H9 (cell line): ENCODE data around the gene GPN2. TPM values are rescaled to one million over a fixed set of nuclear protein-coding genes. Genes with fewer than 3 reads are reported as not detected.

Experiments used
- DNase-seq: peaks from one replicate; pipeline ENCODE4 v3.0.0-alpha.2; 2017
- H2AFZ ChIP-seq: one replicate; pipeline ENCODE4 v1.6.1; 2013; ENCODE audit warnings: mild to moderate bottlenecking, low read length, control low read depth, moderate library complexity
- H2AK5ac ChIP-seq: 2 replicates; pipeline ENCODE4 v1.6.1; 2013; ENCODE audit warnings: low read length, control low read depth, mixed read lengths; ENCODE audit not compliant: insufficient read length
- H2BK120ac ChIP-seq: one replicate; pipeline ENCODE4 v1.6.1; 2013; ENCODE audit warnings: low read depth, mild to moderate bottlenecking, low read length, control low read depth, inconsistent platforms; ENCODE audit not compliant: poor library complexity, severe bottlenecking
- H2BK12ac ChIP-seq: 2 replicates; pipeline ENCODE4 v1.6.1; 2013; ENCODE audit warnings: low read length, control low read depth, mixed read lengths, low read depth; ENCODE audit not compliant: insufficient read length
- H2BK15ac ChIP-seq: 2 replicates; pipeline ENCODE4 v1.6.1; 2013; ENCODE audit warnings: low read depth, low read length, control low read depth
- H2BK20ac ChIP-seq: one replicate; pipeline ENCODE4 v1.6.1; 2013; ENCODE audit warnings: low read depth, mild to moderate bottlenecking, low read length, control low read depth, inconsistent platforms; ENCODE audit not compliant: poor library complexity, severe bottlenecking
- H2BK5ac ChIP-seq: 2 replicates; pipeline ENCODE4 v1.6.1; 2013; ENCODE audit warnings: low read length, control low read depth, mixed read lengths; ENCODE audit not compliant: insufficient read length
- H3K14ac ChIP-seq: 2 replicates; pipeline ENCODE4 v1.6.1; 2013; ENCODE audit warnings: low read length, control low read depth; ENCODE audit not compliant: insufficient read depth
- H3K18ac ChIP-seq: 2 replicates; pipeline ENCODE4 v1.6.1; 2013; ENCODE audit warnings: low read depth, mild to moderate bottlenecking, mixed read lengths, low read length, control low read depth; ENCODE audit not compliant: insufficient read length
- H3K23ac ChIP-seq: 2 replicates; pipeline ENCODE4 v1.6.1; 2013; ENCODE audit warnings: low read length, control low read depth, mixed read lengths, low read depth; ENCODE audit not compliant: insufficient read length
- H3K23me2 ChIP-seq: 2 replicates; pipeline ENCODE4 v1.6.1; 2013; ENCODE audit warnings: low read depth, mild to moderate bottlenecking, mixed read lengths, low read length, control low read depth; ENCODE audit not compliant: insufficient read length, poor library complexity, severe bottlenecking
- H3K27ac ChIP-seq: 2 replicates; pipeline ENCODE4 v1.5.1; 2013; ENCODE audit warnings: low read length, control low read depth, mixed read lengths, low read depth; ENCODE audit not compliant: insufficient read length
- H3K27me3 ChIP-seq: 2 replicates; pipeline ENCODE4 v1.6.1; 2013; ENCODE audit warnings: low read length, control low read depth, inconsistent platforms; ENCODE audit not compliant: insufficient read depth
- H3K4ac ChIP-seq: 2 replicates; pipeline ENCODE4 v1.6.1; 2013; ENCODE audit warnings: low read depth, mild to moderate bottlenecking, control low read depth, inconsistent platforms, low read length, moderate library complexity
- H3K4me1 ChIP-seq: 2 replicates; pipeline ENCODE4 v1.6.1; 2013; ENCODE audit warnings: low read length, control low read depth, inconsistent platforms; ENCODE audit not compliant: insufficient read depth
- H3K4me2 ChIP-seq: 2 replicates; pipeline ENCODE4 v1.6.1; 2013; ENCODE audit warnings: low read length, control low read depth, mixed read lengths; ENCODE audit not compliant: insufficient read length, insufficient read depth
- H3K56ac ChIP-seq: 2 replicates; pipeline ENCODE4 v1.6.1; 2013; ENCODE audit warnings: low read depth, mild to moderate bottlenecking, mixed read lengths, low read length, control low read depth; ENCODE audit not compliant: insufficient read length
- H3K79me1 ChIP-seq: 2 replicates; pipeline ENCODE4 v1.6.1; 2013; ENCODE audit warnings: low read depth, mild to moderate bottlenecking, moderate library complexity, low read length, control low read depth, inconsistent platforms; ENCODE audit not compliant: insufficient read depth, poor library complexity, severe bottlenecking
- H3K79me2 ChIP-seq: 2 replicates; pipeline ENCODE4 v1.6.1; 2013; ENCODE audit warnings: low read length, control low read depth, inconsistent platforms; ENCODE audit not compliant: insufficient read depth
- H3K9ac ChIP-seq: 2 replicates; pipeline ENCODE4 v1.6.1; 2013; ENCODE audit warnings: low read length, control low read depth, mixed read lengths; ENCODE audit not compliant: insufficient read length; ENCODE audit errors: extremely low read depth
- H3K9me3 ChIP-seq: one replicate; pipeline ENCODE4 v1.6.1; 2013; ENCODE audit warnings: low read depth, low read length, inconsistent platforms; ENCODE audit not compliant: control insufficient read depth
- H3T11ph ChIP-seq: one replicate; pipeline ENCODE4 v1.6.1; 2013; ENCODE audit warnings: mild to moderate bottlenecking, low read length, control low read depth, inconsistent platforms
- H4K20me1 ChIP-seq: one replicate; pipeline ENCODE4 v1.6.1; 2013; ENCODE audit not compliant: control insufficient read depth, insufficient read length, insufficient read depth
- H4K5ac ChIP-seq: 2 replicates; pipeline ENCODE4 v1.6.1; 2013; ENCODE audit warnings: low read depth, mild to moderate bottlenecking, mixed read lengths, low read length, control low read depth; ENCODE audit not compliant: insufficient read length
- H4K8ac ChIP-seq: replicated peaks from 2 replicates; pipeline ENCODE4 v1.6.1; 2013; ENCODE audit warnings: low read length, control low read depth, mixed read lengths, low read depth; ENCODE audit not compliant: insufficient read length
- H4K91ac ChIP-seq: 2 replicates; pipeline ENCODE4 v1.6.1; 2013; ENCODE audit warnings: low read depth, mild to moderate bottlenecking, moderate library complexity, mixed read lengths, low read length, control low read depth; ENCODE audit not compliant: insufficient read length
- H3K27ac Mint-ChIP-seq, 3 experiments: 2 replicates in 2 of 3; 3 replicates in 1 of 3; pipeline ENCODE4 v1.8.0; 2020 to 2021; ENCODE audit warnings: mixed read lengths in 3 of 3, mild to moderate bottlenecking in 1 of 3, moderate library complexity in 1 of 3
- H3K27me3 Mint-ChIP-seq: 2 replicates; pipeline ENCODE4 v1.8.0; 2021; ENCODE audit warnings: low read depth, mild to moderate bottlenecking, moderate library complexity, mixed read lengths
- H3K36me3 Mint-ChIP-seq, 3 experiments: 2 replicates in 2 of 3; 3 replicates in 1 of 3; pipeline ENCODE4 v1.8.0; 2020 to 2021; ENCODE audit warnings: low read depth in 3 of 3, mixed read lengths in 3 of 3; ENCODE audit not compliant: insufficient read depth in 1 of 3
- H3K4me1 Mint-ChIP-seq, 2 experiments: 2 replicates each; pipeline ENCODE4 v1.8.0; 2020; ENCODE audit warnings: mixed read lengths in 2 of 2
- H3K4me3 Mint-ChIP-seq, 2 experiments: 2 replicates in 1 of 2; 3 replicates in 1 of 2; pipeline ENCODE4 v1.8.0; 2020 to 2021; ENCODE audit warnings: mild to moderate bottlenecking in 2 of 2, mixed read lengths in 2 of 2, moderate library complexity in 1 of 2
- H3K9me3 Mint-ChIP-seq, 2 experiments: 2 replicates in 1 of 2; 3 replicates in 1 of 2; pipeline ENCODE4 v1.8.0; 2020; ENCODE audit warnings: mild to moderate bottlenecking in 2 of 2, mixed read lengths in 2 of 2, moderate library complexity in 1 of 2
- WGBS: extraction: QIAGEN DNeasy Blood & Tissue Kit; methylation state at CpG from one replicate; pipeline ENCODE4 v1.1.7; 2013; ENCODE audit warnings: missing lambda C conversion rate, low lambda C conversion rate, mixed read lengths; ENCODE audit not compliant: insufficient read length; ENCODE audit errors: extremely low coverage; 5-methylcytosine and 5-hydroxymethylcytosine counted together
- total RNA-seq: library from RNA; stranded (reverse); gene quantifications from 2 replicates; pipeline ENCODE4 v1.2.1, GENCODE V29; 2021
- TF ChIP-seq, protein P1 (sequence below): fragments of 200-600 bp; sonication (generic); conservative IDR thresholded peaks from 3 replicates; pipeline ENCODE4 v1.8.0; 2021; ENCODE audit warnings: antibody characterized with exemption, mild to moderate bottlenecking

The GPN2 gene
- total RNA-seq, 1 experiment from 2014 or later: 47.8 TPM

DNA sequence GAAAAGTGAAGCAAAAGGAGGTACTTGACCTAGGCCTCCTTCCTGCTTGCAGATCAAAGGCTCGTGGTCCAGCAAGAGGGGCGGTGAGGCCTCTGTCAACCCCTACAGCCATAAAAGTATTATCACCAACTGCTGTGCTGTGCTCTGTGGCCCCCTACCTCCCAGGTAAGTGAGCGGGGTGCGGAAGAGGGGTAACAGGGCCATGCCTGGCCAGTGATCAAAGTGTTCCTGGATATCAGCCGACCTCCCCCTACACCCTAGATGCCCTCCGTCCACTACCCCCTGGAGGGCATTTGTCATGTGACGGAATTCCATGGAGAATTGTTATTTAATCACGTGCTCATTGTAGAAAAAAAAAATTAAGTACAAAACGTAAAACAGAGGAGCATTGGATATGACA is 37.4 kb downstream of the GPN2 start:
- Histone ChIP-seq H2AFZ (no peak overlapping the region), H3K9ac (no peak overlapping the region), H2BK5ac (no peak overlapping the region), H2BK15ac (no peak overlapping the region), H4K20me1 (no peaks in the 10 kb centered on the region), H4K8ac (no peak overlapping the region), H3T11ph (no peak overlapping the region), H3K56ac (no peak overlapping the region), H3K4me1 (no peaks in the 10 kb centered on the region), H3K4ac (no peak overlapping the region), H4K91ac (no peak overlapping the region), H3K23ac (no peak overlapping the region), H2AK5ac (no peak overlapping the region), H3K18ac (no peak overlapping the region), H3K14ac (no peak overlapping the region), H2BK120ac (no peak overlapping the region), H3K79me2 (no peaks in the 10 kb centered on the region), H3K4me2 (no peak overlapping the region), H2BK20ac (no peak overlapping the region), H3K9me3 (no peaks in the 10 kb centered on the region), H3K79me1 (no peaks in the 10 kb centered on the region), H3K27ac (no peak overlapping the region), H2BK12ac (no peak overlapping the region), H3K27me3 (no peaks in the 10 kb centered on the region), H4K5ac (no peak overlapping the region), H3K23me2 (no peaks in the 10 kb centered on the region)
- peaks cover 19 to 22% of the 10 kb centered on the region in 2 experiments for H3K4me1 Mint-ChIP-seq
- H3K27ac Mint-ChIP-seq: no peak overlapping the region; a peak in 1 of 7 replicates
- H3K27me3 Mint-ChIP-seq: no peaks in the 10 kb centered on the region
- no peak for DNase-seq
- no peaks in the 10 kb centered on the region for H3K9me3 Mint-ChIP-seq
- H3K36me3 Mint-ChIP-seq: peaks cover 24 to 64% (median 49%) of the 10 kb centered on the region in 3 experiments; a peak in 6 of 7 replicates
- TF ChIP-seq, protein P1, sequence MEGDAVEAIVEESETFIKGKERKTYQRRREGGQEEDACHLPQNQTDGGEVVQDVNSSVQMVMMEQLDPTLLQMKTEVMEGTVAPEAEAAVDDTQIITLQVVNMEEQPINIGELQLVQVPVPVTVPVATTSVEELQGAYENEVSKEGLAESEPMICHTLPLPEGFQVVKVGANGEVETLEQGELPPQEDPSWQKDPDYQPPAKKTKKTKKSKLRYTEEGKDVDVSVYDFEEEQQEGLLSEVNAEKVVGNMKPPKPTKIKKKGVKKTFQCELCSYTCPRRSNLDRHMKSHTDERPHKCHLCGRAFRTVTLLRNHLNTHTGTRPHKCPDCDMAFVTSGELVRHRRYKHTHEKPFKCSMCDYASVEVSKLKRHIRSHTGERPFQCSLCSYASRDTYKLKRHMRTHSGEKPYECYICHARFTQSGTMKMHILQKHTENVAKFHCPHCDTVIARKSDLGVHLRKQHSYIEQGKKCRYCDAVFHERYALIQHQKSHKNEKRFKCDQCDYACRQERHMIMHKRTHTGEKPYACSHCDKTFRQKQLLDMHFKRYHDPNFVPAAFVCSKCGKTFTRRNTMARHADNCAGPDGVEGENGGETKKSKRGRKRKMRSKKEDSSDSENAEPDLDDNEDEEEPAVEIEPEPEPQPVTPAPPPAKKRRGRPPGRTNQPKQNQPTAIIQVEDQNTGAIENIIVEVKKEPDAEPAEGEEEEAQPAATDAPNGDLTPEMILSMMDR: no peak
- WGBS: no CpG with 5 or more reads among the region's 9 CpGs
- H3K4me3 Mint-ChIP-seq: no peak overlapping the region
